ENCODE data around the gene BSN.

The BSN gene

GRCh38 chr3:49600781-49601180 lies 46.5 kb downstream of the BSN start:
- no peak overlapping the region for H3K9ac ChIP-seq (ENCODE audit: low read depth in 1 of 2, low read length in 2 of 2)
- H3K36me3 ChIP-seq (ENCODE audit: control insufficient read depth in 2 of 2, insufficient read depth in 2 of 2, low read length in 2 of 2), result no peaks in the 10 kb centered on the region
- no peak overlapping the region for H3K4me3 ChIP-seq (ENCODE audit: low read length in 2 of 2)
- no peaks in the 10 kb centered on the region for H3K27me3 ChIP-seq (ENCODE audit: control insufficient read depth in 2 of 2, insufficient read depth in 2 of 2, low read length in 2 of 2)
- no peaks in the 10 kb centered on the region for H3K9me3 ChIP-seq (ENCODE audit: control insufficient read depth in 2 of 2, low read length in 2 of 2)
- H3K27ac ChIP-seq (ENCODE audit: low read depth in 2 of 2, low read length in 2 of 2), result no peak overlapping the region
- no peaks in the 10 kb centered on the region for H3K4me1 ChIP-seq (ENCODE audit: control insufficient read depth in 2 of 2, insufficient read depth in 2 of 2, low read length in 2 of 2)

- no peak overlapping the region for H3K27ac ChIP-seq (ENCODE audit: low read depth in 2 of 2, low read length in 2 of 2)
These were observed 47.2 kb downstream of the BSN start for GRCh38 chr3:49601358-49602048.

DNA sequence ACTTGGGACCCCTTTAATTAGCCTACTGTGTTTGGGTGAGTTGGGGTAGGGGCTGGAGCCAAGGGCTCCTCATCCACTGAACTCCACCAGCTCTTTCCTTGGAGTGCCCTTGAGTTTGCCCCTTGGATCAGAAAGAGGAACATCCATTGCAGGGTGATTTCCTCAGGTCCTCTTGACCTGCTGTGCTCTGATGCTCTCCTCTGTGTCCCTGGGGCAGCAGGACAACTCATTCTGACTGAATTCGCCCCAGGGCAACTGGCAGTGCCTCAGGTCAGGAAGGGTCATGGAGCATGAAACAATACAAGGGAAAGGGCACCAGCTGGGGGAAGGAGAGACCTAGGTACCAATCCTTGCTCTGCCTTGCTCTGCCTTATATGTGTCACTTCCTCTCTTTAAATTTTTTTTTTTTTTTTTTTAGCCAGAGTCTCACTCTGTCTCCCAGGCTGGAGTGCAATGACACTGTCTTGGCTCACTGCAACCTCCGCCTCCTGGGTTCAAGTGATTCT lies 47.8 kb downstream of the BSN start:
- Histone ChIP-seq H3K4me1 (ENCODE audit: control insufficient read depth in 2 of 2, insufficient read depth in 2 of 2, low read length in 2 of 2) (no peaks in the 10 kb centered on the region), H3K4me3 (ENCODE audit: low read length in 2 of 2) (no peak overlapping the region), H3K27ac (ENCODE audit: low read depth in 2 of 2, low read length in 2 of 2) (no peak overlapping the region), H3K36me3 (ENCODE audit: control insufficient read depth in 2 of 2, insufficient read depth in 2 of 2, low read length in 2 of 2) (no peaks in the 10 kb centered on the region), H3K9me3 (ENCODE audit: control insufficient read depth in 2 of 2, low read length in 2 of 2) (no peaks in the 10 kb centered on the region), H3K9ac (ENCODE audit: low read depth in 1 of 2, low read length in 2 of 2) (no peak overlapping the region), H3K27me3 (ENCODE audit: control insufficient read depth in 2 of 2, insufficient read depth in 2 of 2, low read length in 2 of 2) (no peaks in the 10 kb centered on the region)

More at GRCh38 chr3:49601358-49602048, 47.2 kb downstream of the BSN start:
- H3K4me1 ChIP-seq (ENCODE audit: control insufficient read depth in 2 of 2, insufficient read depth in 2 of 2, low read length in 2 of 2), result no peaks in the 10 kb centered on the region
- no peak overlapping the region for H3K4me3 ChIP-seq (ENCODE audit: low read length in 2 of 2)
- no peak overlapping the region for H3K9ac ChIP-seq (ENCODE audit: low read depth in 1 of 2, low read length in 2 of 2)
- H3K36me3 ChIP-seq (ENCODE audit: control insufficient read depth in 2 of 2, insufficient read depth in 2 of 2, low read length in 2 of 2), result no peaks in the 10 kb centered on the region
- no peaks in the 10 kb centered on the region for H3K9me3 ChIP-seq (ENCODE audit: control insufficient read depth in 2 of 2, low read length in 2 of 2)
- no peaks in the 10 kb centered on the region for H3K27me3 ChIP-seq (ENCODE audit: control insufficient read depth in 2 of 2, insufficient read depth in 2 of 2, low read length in 2 of 2)

DNA sequence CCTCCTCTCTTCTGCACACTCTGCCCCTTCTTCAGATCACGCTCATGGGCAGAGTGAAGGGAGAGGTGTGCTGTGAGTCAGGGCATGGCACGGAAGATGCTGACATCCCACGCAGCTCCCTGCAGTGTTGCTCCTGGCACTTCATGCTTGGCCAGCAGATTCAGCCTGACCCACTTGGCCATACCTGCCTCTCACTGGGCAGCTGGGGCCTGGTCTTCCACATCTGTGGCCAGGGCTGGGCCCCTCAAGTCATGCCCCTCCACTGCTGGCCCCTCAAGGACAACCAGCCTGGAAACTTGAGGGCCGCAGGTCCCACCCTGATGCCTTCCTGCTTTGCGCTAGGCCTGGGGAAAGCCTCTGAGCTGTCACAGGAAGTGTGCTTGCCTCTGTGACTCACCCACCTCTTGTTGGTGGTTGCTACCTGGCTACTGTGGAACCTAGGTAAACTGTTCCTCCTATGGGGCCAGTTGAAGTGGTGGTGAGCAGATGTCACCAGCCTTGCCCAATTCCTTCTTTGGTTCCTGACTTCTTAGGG lies 48.7 kb downstream of the BSN start:
- Histone ChIP-seq H3K9me3 (ENCODE audit: control insufficient read depth in 2 of 2, low read length in 2 of 2) (no peaks in the 10 kb centered on the region), H3K4me1 (ENCODE audit: control insufficient read depth in 2 of 2, insufficient read depth in 2 of 2, low read length in 2 of 2) (no peaks in the 10 kb centered on the region), H3K27me3 (ENCODE audit: control insufficient read depth in 2 of 2, insufficient read depth in 2 of 2, low read length in 2 of 2) (no peaks in the 10 kb centered on the region), H3K36me3 (ENCODE audit: control insufficient read depth in 2 of 2, insufficient read depth in 2 of 2, low read length in 2 of 2) (no peaks in the 10 kb centered on the region), H3K9ac (ENCODE audit: low read depth in 1 of 2, low read length in 2 of 2) (no peak overlapping the region), H3K27ac (ENCODE audit: low read depth in 2 of 2, low read length in 2 of 2) (no peak overlapping the region), H3K4me3 (ENCODE audit: low read length in 2 of 2) (no peak overlapping the region)

GRCh38 chr3:49606427-49606826 lies 52.1 kb downstream of the BSN start:
- H3K27ac ChIP-seq (ENCODE audit: low read depth in 2 of 2, low read length in 2 of 2), result no peak overlapping the region
- H3K36me3 ChIP-seq (ENCODE audit: control insufficient read depth in 2 of 2, insufficient read depth in 2 of 2, low read length in 2 of 2), result no peaks in the 10 kb centered on the region
- no peaks in the 10 kb centered on the region for H3K4me1 ChIP-seq (ENCODE audit: control insufficient read depth in 2 of 2, insufficient read depth in 2 of 2, low read length in 2 of 2)
- H3K9me3 ChIP-seq (ENCODE audit: control insufficient read depth in 2 of 2, low read length in 2 of 2), result no peaks in the 10 kb centered on the region
- no peak overlapping the region for H3K4me3 ChIP-seq (ENCODE audit: low read length in 2 of 2)
- no peak overlapping the region for H3K9ac ChIP-seq (ENCODE audit: low read depth in 1 of 2, low read length in 2 of 2)
- no peaks in the 10 kb centered on the region for H3K27me3 ChIP-seq (ENCODE audit: control insufficient read depth in 2 of 2, insufficient read depth in 2 of 2, low read length in 2 of 2)

DNA sequence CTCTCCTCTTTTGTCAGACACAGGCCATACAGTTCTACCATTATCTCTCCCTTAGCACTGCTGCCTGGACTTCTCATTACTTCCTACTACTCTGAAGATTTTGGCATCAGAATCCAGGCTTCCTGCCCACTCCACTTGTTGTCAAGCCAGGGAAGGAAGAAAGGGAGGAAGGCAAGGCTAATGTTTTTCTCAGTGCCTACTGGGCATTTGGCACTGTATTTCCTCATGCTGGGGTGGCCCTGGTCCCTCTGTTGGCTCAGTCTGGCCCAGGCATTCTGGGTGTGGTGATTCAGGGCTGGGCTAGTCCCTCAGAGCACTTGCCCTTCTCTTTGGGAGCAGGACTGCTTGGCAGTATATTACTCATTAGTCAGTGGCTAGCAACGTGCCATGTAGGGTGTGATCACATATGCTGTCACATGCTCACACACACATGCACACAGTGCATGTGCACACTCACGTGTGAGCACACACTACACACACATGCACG lies 52.9 kb downstream of the BSN start:
- no peak overlapping the region for H3K27ac ChIP-seq (ENCODE audit: low read depth in 2 of 2, low read length in 2 of 2)
- H3K9me3 ChIP-seq (ENCODE audit: control insufficient read depth in 2 of 2, low read length in 2 of 2), result no peaks in the 10 kb centered on the region
- H3K4me3 ChIP-seq (ENCODE audit: low read length in 2 of 2), result no peak overlapping the region
- no peak overlapping the region for H3K9ac ChIP-seq (ENCODE audit: low read depth in 1 of 2, low read length in 2 of 2)
- no peaks in the 10 kb centered on the region for H3K4me1 ChIP-seq (ENCODE audit: control insufficient read depth in 2 of 2, insufficient read depth in 2 of 2, low read length in 2 of 2)
- no peaks in the 10 kb centered on the region for H3K27me3 ChIP-seq (ENCODE audit: control insufficient read depth in 2 of 2, insufficient read depth in 2 of 2, low read length in 2 of 2)
- no peaks in the 10 kb centered on the region for H3K36me3 ChIP-seq (ENCODE audit: control insufficient read depth in 2 of 2, insufficient read depth in 2 of 2, low read length in 2 of 2)

DNA sequence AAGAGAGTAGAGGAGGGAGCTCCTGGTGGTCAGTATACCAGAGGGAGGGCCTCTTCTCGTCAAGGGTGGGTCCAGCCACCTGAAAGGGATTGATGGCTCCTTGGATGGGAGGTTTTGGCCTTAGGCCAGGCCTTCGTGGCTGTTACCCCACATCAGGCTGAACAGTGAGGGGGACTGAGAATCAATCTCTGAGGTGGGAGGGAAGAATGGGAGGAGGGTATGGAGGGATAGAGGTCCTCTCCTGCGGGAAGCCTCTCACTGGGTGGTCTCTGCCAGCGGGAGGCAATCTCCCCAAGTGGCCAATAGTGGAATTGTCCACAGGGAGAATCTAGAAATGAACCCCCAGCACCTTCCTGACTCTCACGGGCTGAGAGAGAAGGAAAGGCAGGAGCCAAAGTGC lies 53.5 kb downstream of the BSN start:
- Histone ChIP-seq H3K27ac (ENCODE audit: low read depth in 2 of 2, low read length in 2 of 2) (no peak overlapping the region), H3K9me3 (ENCODE audit: control insufficient read depth in 2 of 2, low read length in 2 of 2) (no peaks in the 10 kb centered on the region), H3K36me3 (ENCODE audit: control insufficient read depth in 2 of 2, insufficient read depth in 2 of 2, low read length in 2 of 2) (no peaks in the 10 kb centered on the region), H3K4me3 (ENCODE audit: low read length in 2 of 2) (no peak overlapping the region), H3K9ac (ENCODE audit: low read depth in 1 of 2, low read length in 2 of 2) (no peak overlapping the region), H3K27me3 (ENCODE audit: control insufficient read depth in 2 of 2, insufficient read depth in 2 of 2, low read length in 2 of 2) (no peaks in the 10 kb centered on the region), H3K4me1 (ENCODE audit: control insufficient read depth in 2 of 2, insufficient read depth in 2 of 2, low read length in 2 of 2) (no peaks in the 10 kb centered on the region)

DNA sequence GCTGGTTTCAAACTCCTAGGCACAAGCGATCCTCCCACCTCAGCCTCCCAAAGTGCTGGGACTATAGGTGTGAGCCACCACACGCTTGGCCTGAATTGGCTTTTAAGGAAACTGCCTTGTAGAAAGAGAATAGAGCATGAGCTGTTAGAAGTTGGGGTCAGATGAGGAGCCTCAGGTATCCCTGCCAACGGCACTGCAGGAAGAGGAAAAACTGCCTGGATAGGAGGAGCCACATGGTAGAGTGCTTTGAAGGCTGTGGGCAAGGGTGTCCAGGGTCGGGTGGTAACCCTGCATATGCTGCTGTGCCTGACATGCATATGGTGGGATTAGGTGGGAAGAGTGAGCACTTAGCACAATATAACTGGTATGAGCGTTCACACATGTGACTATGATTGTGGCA lies 55.0 kb downstream of the BSN start:
- Histone ChIP-seq H3K4me1 (ENCODE audit: control insufficient read depth in 2 of 2, insufficient read depth in 2 of 2, low read length in 2 of 2) (no peaks in the 10 kb centered on the region), H3K9ac (ENCODE audit: low read depth in 1 of 2, low read length in 2 of 2) (no peak overlapping the region), H3K27ac (ENCODE audit: low read depth in 2 of 2, low read length in 2 of 2) (no peak overlapping the region), H3K27me3 (ENCODE audit: control insufficient read depth in 2 of 2, insufficient read depth in 2 of 2, low read length in 2 of 2) (no peaks in the 10 kb centered on the region), H3K36me3 (ENCODE audit: control insufficient read depth in 2 of 2, insufficient read depth in 2 of 2, low read length in 2 of 2) (no peaks in the 10 kb centered on the region), H3K9me3 (ENCODE audit: control insufficient read depth in 2 of 2, low read length in 2 of 2) (no peaks in the 10 kb centered on the region), H3K4me3 (ENCODE audit: low read length in 2 of 2) (no peak overlapping the region)

GRCh38 chr3:49609815-49610214 lies 55.5 kb downstream of the BSN start:
- no peak overlapping the region for H3K27ac ChIP-seq (ENCODE audit: low read depth in 2 of 2, low read length in 2 of 2)
- H3K9me3 ChIP-seq (ENCODE audit: control insufficient read depth in 2 of 2, low read length in 2 of 2), result no peaks in the 10 kb centered on the region
- no peaks in the 10 kb centered on the region for H3K36me3 ChIP-seq (ENCODE audit: control insufficient read depth in 2 of 2, insufficient read depth in 2 of 2, low read length in 2 of 2)
- H3K4me3 ChIP-seq (ENCODE audit: low read length in 2 of 2), result no peak overlapping the region
- no peak overlapping the region for H3K9ac ChIP-seq (ENCODE audit: low read depth in 1 of 2, low read length in 2 of 2)
- no peaks in the 10 kb centered on the region for H3K4me1 ChIP-seq (ENCODE audit: control insufficient read depth in 2 of 2, insufficient read depth in 2 of 2, low read length in 2 of 2)
- H3K27me3 ChIP-seq (ENCODE audit: control insufficient read depth in 2 of 2, insufficient read depth in 2 of 2, low read length in 2 of 2), result no peaks in the 10 kb centered on the region

GRCh38 chr3:49610666-49611280 lies 56.5 kb downstream of the BSN start:
- no peak overlapping the region for H3K4me3 ChIP-seq (ENCODE audit: low read length in 2 of 2)
- H3K27me3 ChIP-seq (ENCODE audit: control insufficient read depth in 2 of 2, insufficient read depth in 2 of 2, low read length in 2 of 2), result no peaks in the 10 kb centered on the region
- no peak overlapping the region for H3K27ac ChIP-seq (ENCODE audit: low read depth in 2 of 2, low read length in 2 of 2)
- no peaks in the 10 kb centered on the region for H3K4me1 ChIP-seq (ENCODE audit: control insufficient read depth in 2 of 2, insufficient read depth in 2 of 2, low read length in 2 of 2)
- H3K9ac ChIP-seq (ENCODE audit: low read depth in 1 of 2, low read length in 2 of 2), result no peak overlapping the region
- H3K9me3 ChIP-seq (ENCODE audit: control insufficient read depth in 2 of 2, low read length in 2 of 2), result no peaks in the 10 kb centered on the region
- H3K36me3 ChIP-seq (ENCODE audit: control insufficient read depth in 2 of 2, insufficient read depth in 2 of 2, low read length in 2 of 2), result no peaks in the 10 kb centered on the region

Measured in mucosa of rectum (tissue), 2 donors.